SK-N-SH treated with all-trans-retinoic acid at 6 μM for 48 hours (cell line): Measurements from ENCODE around the gene CASZ1.

Source experiments
- ATAC-seq: fragments of 200-7000 bp; cut with Tn5 transposase; 3 replicates; pipeline ENCODE4 v1.9.1; 2020; ENCODE audit warnings: mild to moderate bottlenecking, moderate library complexity
- ARNTL ChIP-seq: fragments of 450-650 bp; formaldehyde crosslinking; IDR thresholded peaks from 2 replicates; pipeline ENCODE4 v1.5.0; 2020; ENCODE audit warnings: low read depth, mild to moderate bottlenecking, moderate library complexity, borderline replicate concordance
- CSDC2 ChIP-seq: fragments of 250-450 bp; sonication (Bioruptor Pico); IDR thresholded peaks from 2 replicates; pipeline ENCODE4 v1.5.0; 2020; ENCODE audit warnings: mild to moderate bottlenecking, moderate library complexity
- ESRRG ChIP-seq: fragments of 250-450 bp; sonication (Bioruptor Pico); IDR thresholded peaks from 2 replicates; pipeline ENCODE4 v1.6.1; 2021; ENCODE audit warnings: mild to moderate bottlenecking
- GLIS3 ChIP-seq: fragments of 250-450 bp; sonication (Bioruptor Pico); IDR thresholded peaks from 2 replicates; pipeline ENCODE4 v1.5.0; 2020; ENCODE audit warnings: mild to moderate bottlenecking, moderate library complexity
- ISL1 ChIP-seq: fragments of 250-450 bp; sonication (Bioruptor Pico); IDR thresholded peaks from 2 replicates; pipeline ENCODE4 v2.1.2; 2022; ENCODE audit warnings: mild to moderate bottlenecking, moderate library complexity
- OSR1 ChIP-seq: fragments of 250-450 bp; sonication (Bioruptor Pico); IDR thresholded peaks from 2 replicates; pipeline ENCODE4 v1.8.0; 2022; ENCODE audit warnings: moderate library complexity, mild to moderate bottlenecking, inconsistent platforms
- RARB ChIP-seq: fragments of 250-450 bp; sonication (Bioruptor Pico); IDR thresholded peaks from 2 replicates; pipeline ENCODE4 v1.8.0; 2021; ENCODE audit warnings: mild to moderate bottlenecking, moderate library complexity
- SNAI2 ChIP-seq: fragments of 250-450 bp; sonication (Bioruptor Pico); IDR thresholded peaks from 2 replicates; pipeline ENCODE4 v1.5.0; 2020; ENCODE audit warnings: mild to moderate bottlenecking, moderate library complexity
- TCF4 ChIP-seq: fragments of 250-450 bp; sonication (Bioruptor Pico); IDR thresholded peaks from 2 replicates; pipeline ENCODE4 v1.8.0; 2021; ENCODE audit warnings: mild to moderate bottlenecking, moderate library complexity, borderline replicate concordance
- TOX ChIP-seq: fragments of 250-450 bp; sonication (Bioruptor Pico); IDR thresholded peaks from 2 replicates; pipeline ENCODE4 v1.8.0; 2021; ENCODE audit warnings: mild to moderate bottlenecking, moderate library complexity, borderline replicate concordance
- ZC3H10 ChIP-seq: fragments of 250-450 bp; sonication (Bioruptor Pico); IDR thresholded peaks from 2 replicates; pipeline ENCODE4 v1.5.1; 2021; ENCODE audit warnings: mild to moderate bottlenecking, moderate library complexity
- ZFP30 ChIP-seq: fragments of 450-650 bp; formaldehyde crosslinking; IDR thresholded peaks from 2 replicates; pipeline ENCODE4 v1.5.0; 2022; ENCODE audit warnings: mild to moderate bottlenecking, moderate library complexity
- ZNF565 ChIP-seq: fragments of 450-650 bp; formaldehyde crosslinking; conservative IDR thresholded peaks from 2 replicates; pipeline ENCODE4 v1.5.0; 2020; ENCODE audit warnings: low read depth, mild to moderate bottlenecking, moderate library complexity
- TF ChIP-seq, protein P1 (sequence below): fragments of 250-450 bp; sonication (Bioruptor Pico); IDR thresholded peaks from 2 replicates; pipeline ENCODE4 v1.8.0; 2021; ENCODE audit warnings: low read depth, mild to moderate bottlenecking, moderate library complexity, borderline replicate concordance
- TF ChIP-seq, protein P2 (sequence below): fragments of 250-450 bp; sonication (Bioruptor Pico); IDR thresholded peaks from 2 replicates; pipeline ENCODE4 v1.8.0; 2020; ENCODE audit warnings: mild to moderate bottlenecking, moderate library complexity, borderline replicate concordance
- TF ChIP-seq, protein P3 (sequence below): fragments of 250-450 bp; sonication (Bioruptor Pico); IDR thresholded peaks from 2 replicates; pipeline ENCODE4 v1.5.1; 2021; ENCODE audit warnings: mild to moderate bottlenecking, moderate library complexity
- TF ChIP-seq, protein P4 (sequence below): fragments of 250-450 bp; sonication (Bioruptor Pico); IDR thresholded peaks from 2 replicates; pipeline ENCODE4 v1.5.1; 2020; ENCODE audit warnings: low read depth, mild to moderate bottlenecking, moderate library complexity

The CASZ1 gene

DNA sequence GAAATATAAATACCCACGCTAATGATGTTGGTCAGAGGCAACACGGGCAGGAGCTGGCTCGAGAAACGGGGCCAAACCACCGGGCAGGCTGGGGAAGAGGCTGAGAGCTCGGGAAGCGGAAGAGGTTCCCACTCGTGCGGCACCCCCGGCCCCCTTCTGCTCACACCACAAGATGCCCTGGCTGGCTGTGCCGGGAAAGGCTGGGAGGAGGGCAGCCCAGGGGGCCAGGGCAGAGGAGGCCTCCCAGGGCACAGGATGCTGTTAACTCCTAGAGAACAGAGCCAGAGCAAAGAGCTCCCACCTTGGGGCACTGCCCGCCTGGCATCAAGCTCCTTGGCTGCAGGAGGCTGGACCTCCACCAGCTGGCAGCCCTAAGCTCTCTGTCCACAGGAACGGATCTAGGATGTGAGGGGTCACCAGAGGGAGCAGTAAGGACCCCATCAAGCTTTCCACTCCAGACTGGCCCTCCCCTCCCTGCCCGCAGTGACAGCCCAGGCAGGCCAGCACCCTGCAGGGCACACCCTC, 44.8 kb downstream of the CASZ1 start:
- TF ChIP-seq ESRRG (CRISPR knock-in tag) (no peak), GLIS3 (CRISPR knock-in tag) (no peak), ARNTL (CRISPR knock-in tag) (no peak), TCF4 (no peak), CSDC2 (CRISPR knock-in tag) (no peak)
- TF ChIP-seq, protein P1, sequence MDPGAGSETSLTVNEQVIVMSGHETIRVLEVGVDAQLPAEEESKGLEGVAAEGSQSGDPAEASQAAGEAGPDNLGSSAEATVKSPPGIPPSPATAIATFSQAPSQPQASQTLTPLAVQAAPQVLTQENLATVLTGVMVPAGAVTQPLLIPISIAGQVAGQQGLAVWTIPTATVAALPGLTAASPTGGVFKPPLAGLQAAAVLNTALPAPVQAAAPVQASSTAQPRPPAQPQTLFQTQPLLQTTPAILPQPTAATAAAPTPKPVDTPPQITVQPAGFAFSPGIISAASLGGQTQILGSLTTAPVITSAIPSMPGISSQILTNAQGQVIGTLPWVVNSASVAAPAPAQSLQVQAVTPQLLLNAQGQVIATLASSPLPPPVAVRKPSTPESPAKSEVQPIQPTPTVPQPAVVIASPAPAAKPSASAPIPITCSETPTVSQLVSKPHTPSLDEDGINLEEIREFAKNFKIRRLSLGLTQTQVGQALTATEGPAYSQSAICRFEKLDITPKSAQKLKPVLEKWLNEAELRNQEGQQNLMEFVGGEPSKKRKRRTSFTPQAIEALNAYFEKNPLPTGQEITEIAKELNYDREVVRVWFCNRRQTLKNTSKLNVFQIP (CRISPR knock-in tag), result no peak
- TF ChIP-seq, protein P2, sequence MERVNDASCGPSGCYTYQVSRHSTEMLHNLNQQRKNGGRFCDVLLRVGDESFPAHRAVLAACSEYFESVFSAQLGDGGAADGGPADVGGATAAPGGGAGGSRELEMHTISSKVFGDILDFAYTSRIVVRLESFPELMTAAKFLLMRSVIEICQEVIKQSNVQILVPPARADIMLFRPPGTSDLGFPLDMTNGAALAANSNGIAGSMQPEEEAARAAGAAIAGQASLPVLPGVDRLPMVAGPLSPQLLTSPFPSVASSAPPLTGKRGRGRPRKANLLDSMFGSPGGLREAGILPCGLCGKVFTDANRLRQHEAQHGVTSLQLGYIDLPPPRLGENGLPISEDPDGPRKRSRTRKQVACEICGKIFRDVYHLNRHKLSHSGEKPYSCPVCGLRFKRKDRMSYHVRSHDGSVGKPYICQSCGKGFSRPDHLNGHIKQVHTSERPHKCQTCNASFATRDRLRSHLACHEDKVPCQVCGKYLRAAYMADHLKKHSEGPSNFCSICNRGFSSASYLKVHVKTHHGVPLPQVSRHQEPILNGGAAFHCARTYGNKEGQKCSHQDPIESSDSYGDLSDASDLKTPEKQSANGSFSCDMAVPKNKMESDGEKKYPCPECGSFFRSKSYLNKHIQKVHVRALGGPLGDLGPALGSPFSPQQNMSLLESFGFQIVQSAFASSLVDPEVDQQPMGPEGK (CRISPR knock-in tag), result no peak
- TF ChIP-seq, protein P3, sequence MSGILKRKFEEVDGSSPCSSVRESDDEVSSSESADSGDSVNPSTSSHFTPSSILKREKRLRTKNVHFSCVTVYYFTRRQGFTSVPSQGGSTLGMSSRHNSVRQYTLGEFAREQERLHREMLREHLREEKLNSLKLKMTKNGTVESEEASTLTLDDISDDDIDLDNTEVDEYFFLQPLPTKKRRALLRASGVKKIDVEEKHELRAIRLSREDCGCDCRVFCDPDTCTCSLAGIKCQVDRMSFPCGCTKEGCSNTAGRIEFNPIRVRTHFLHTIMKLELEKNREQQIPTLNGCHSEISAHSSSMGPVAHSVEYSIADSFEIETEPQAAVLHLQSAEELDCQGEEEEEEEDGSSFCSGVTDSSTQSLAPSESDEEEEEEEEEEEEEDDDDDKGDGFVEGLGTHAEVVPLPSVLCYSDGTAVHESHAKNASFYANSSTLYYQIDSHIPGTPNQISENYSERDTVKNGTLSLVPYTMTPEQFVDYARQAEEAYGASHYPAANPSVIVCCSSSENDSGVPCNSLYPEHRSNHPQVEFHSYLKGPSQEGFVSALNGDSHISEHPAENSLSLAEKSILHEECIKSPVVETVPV (CRISPR knock-in tag), result no peak
- ATAC-seq, result no peak

DNA sequence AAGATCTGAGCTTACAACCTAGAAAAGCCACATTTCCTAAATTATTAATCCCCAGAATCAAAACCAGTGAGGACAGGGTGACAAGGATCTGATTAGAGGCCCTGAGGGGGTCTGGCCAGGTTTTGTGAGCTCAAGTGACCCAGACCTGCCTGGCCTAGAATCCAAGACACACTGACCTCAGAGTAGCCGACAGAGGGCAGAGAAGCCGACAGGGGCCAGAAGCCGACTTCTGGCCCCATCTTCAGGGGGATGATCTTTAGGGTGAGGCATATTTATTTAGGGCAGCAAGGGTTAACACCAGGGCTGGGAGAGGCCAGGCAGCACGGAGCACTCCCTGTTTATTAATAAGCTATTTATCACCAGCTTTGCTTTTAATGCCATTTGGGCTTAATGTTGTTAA, 45.3 kb downstream of the CASZ1 start:
- TF ChIP-seq ISL1 (CRISPR knock-in tag) (no peak), OSR1 (CRISPR knock-in tag) (no peak), TOX (CRISPR knock-in tag) (no peak)
- ATAC-seq, result no peak

DNA sequence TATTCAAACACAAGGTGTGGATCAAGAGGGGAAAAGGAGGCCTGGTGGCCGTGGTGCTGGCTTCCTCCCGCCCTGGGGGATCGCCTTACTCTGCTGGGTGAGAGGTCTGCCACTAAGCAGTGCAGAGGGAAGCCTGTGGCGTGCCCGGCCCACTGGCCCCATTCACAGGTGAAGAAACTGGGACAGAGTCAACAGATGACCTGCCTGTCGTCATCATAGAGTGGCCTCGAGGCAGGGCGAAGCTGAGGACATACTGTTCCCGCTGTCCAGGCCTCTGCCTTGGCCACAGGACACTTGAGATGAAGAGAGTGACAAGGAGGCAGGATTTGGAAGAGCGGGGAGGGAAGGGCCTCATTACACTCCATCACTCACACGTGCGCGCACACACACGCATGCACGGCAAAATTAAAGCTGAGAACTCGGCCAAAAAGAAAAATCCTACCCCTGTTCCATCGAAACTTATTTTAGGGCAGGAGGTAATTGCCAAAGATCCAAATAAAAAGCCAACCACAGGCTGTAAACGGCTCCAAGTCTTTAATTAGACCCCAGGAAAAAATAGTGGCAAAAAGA, 50.5 kb downstream of the CASZ1 start:
- no peak for ATAC-seq
- TF ChIP-seq, protein P3 (CRISPR knock-in tag), result no peak
- TF ChIP-seq SNAI2 (no peak), ZFP30 (CRISPR knock-in tag) (no peak), ZNF565 (CRISPR knock-in tag) (no peak), RARB (CRISPR knock-in tag) (no peak), ZC3H10 (CRISPR knock-in tag) (no peak)
- TF ChIP-seq, protein P4, sequence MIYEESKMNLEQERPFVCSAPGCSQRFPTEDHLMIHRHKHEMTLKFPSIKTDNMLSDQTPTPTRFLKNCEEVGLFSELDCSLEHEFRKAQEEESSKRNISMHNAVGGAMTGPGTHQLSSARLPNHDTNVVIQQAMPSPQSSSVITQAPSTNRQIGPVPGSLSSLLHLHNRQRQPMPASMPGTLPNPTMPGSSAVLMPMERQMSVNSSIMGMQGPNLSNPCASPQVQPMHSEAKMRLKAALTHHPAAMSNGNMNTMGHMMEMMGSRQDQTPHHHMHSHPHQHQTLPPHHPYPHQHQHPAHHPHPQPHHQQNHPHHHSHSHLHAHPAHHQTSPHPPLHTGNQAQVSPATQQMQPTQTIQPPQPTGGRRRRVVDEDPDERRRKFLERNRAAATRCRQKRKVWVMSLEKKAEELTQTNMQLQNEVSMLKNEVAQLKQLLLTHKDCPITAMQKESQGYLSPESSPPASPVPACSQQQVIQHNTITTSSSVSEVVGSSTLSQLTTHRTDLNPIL, result no peak
- TF ChIP-seq, protein P2 (CRISPR knock-in tag), result no peak
- TF ChIP-seq, protein P1 (CRISPR knock-in tag), result no peak
